ENCODE data around the gene ABHD14A.

DNA sequence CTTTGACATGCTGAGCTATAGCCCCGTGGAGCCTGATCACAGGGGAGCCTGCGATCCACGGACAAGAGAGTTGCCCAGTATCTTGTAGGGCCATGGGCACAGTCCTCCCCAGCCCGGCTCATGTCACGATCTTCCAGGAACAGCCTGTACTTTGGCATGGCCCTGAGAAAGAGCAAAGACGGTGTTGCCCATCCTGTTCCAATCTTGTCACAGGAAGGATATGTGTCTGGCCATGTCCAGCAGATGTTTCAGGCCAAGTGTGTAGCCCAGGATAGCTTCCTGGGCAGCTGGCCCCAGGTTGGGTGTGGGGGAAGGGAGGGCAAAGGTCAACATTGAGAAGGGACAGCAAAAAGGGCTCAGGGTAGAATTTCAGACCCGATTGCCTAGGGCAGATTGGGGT, 37.8 kb downstream of the ABHD14A start:
- no peak for TF ChIP-seq CTCF (IDR thresholded peaks at IDR 0.05)
- no peak for TF ChIP-seq MEF2A (IDR thresholded peaks at IDR 0.05; ENCODE audit: borderline replicate concordance, low read depth)
- no peak for TF ChIP-seq TAF1 (IDR thresholded peaks at IDR 0.05; ENCODE audit: borderline replicate concordance, low read depth, low read length)
- no peak for TF ChIP-seq MXI1 (IDR thresholded peaks at IDR 0.05; ENCODE audit: low read depth, low read length)
- no peak for TF ChIP-seq JUND (IDR thresholded peaks at IDR 0.05)
- no peak for TF ChIP-seq CHD2 (IDR thresholded peaks at IDR 0.05; ENCODE audit: low read length, partially characterized antibody)
- TF ChIP-seq FOSL2 (IDR thresholded peaks at IDR 0.05; ENCODE audit: borderline replicate concordance, low read depth): no peak
- TF ChIP-seq, protein P1, sequence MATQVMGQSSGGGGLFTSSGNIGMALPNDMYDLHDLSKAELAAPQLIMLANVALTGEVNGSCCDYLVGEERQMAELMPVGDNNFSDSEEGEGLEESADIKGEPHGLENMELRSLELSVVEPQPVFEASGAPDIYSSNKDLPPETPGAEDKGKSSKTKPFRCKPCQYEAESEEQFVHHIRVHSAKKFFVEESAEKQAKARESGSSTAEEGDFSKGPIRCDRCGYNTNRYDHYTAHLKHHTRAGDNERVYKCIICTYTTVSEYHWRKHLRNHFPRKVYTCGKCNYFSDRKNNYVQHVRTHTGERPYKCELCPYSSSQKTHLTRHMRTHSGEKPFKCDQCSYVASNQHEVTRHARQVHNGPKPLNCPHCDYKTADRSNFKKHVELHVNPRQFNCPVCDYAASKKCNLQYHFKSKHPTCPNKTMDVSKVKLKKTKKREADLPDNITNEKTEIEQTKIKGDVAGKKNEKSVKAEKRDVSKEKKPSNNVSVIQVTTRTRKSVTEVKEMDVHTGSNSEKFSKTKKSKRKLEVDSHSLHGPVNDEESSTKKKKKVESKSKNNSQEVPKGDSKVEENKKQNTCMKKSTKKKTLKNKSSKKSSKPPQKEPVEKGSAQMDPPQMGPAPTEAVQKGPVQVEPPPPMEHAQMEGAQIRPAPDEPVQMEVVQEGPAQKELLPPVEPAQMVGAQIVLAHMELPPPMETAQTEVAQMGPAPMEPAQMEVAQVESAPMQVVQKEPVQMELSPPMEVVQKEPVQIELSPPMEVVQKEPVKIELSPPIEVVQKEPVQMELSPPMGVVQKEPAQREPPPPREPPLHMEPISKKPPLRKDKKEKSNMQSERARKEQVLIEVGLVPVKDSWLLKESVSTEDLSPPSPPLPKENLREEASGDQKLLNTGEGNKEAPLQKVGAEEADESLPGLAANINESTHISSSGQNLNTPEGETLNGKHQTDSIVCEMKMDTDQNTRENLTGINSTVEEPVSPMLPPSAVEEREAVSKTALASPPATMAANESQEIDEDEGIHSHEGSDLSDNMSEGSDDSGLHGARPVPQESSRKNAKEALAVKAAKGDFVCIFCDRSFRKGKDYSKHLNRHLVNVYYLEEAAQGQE (IDR thresholded peaks at IDR 0.05; ENCODE audit: low read depth, low read length): no peak
- no peak for TF ChIP-seq GABPA (IDR thresholded peaks at IDR 0.05; ENCODE audit: low read depth)
- TF ChIP-seq, protein P2, sequence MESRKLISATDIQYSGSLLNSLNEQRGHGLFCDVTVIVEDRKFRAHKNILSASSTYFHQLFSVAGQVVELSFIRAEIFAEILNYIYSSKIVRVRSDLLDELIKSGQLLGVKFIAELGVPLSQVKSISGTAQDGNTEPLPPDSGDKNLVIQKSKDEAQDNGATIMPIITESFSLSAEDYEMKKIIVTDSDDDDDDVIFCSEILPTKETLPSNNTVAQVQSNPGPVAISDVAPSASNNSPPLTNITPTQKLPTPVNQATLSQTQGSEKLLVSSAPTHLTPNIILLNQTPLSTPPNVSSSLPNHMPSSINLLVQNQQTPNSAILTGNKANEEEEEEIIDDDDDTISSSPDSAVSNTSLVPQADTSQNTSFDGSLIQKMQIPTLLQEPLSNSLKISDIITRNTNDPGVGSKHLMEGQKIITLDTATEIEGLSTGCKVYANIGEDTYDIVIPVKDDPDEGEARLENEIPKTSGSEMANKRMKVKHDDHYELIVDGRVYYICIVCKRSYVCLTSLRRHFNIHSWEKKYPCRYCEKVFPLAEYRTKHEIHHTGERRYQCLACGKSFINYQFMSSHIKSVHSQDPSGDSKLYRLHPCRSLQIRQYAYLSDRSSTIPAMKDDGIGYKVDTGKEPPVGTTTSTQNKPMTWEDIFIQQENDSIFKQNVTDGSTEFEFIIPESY (IDR thresholded peaks at IDR 0.05; ENCODE audit: borderline replicate concordance, low read depth): no peak
- TF ChIP-seq EZH2phosphoT487 (IDR thresholded peaks at IDR 0.05; ENCODE audit: borderline replicate concordance, low read depth): no peak
- TF ChIP-seq RXRA (IDR thresholded peaks at IDR 0.05; ENCODE audit: borderline replicate concordance, low read depth): no peak

Measured in SK-N-SH (cell line).